Memory B cell (primary cell): ENCODE data around the gene CCDC85C.

ENCODE experiments used
- ATAC-seq: fragments of 150-1000 bp; cut with Tn5 transposase; 2 replicates; pipeline ENCODE4 v1.10.0; 2021; ENCODE audit warnings: low read depth, mild to moderate bottlenecking, moderate library complexity
- DNase-seq, 2 donors: peaks; one replicate each; pipeline ENCODE4 v3.0.0; 2022; ENCODE audit warnings: low spot score in 2 of 2
- H3K27ac Mint-ChIP-seq: one replicate; pipeline ENCODE4 v1.8.0; 2022; ENCODE audit warnings: mild to moderate bottlenecking, moderate library complexity, mixed read lengths
- H3K27me3 Mint-ChIP-seq: one replicate; pipeline ENCODE4 v1.8.0; 2022; ENCODE audit warnings: mixed read lengths
- H3K36me3 Mint-ChIP-seq: one replicate; pipeline ENCODE4 v1.8.0; 2022; ENCODE audit warnings: mild to moderate bottlenecking, mixed read lengths
- H3K4me1 Mint-ChIP-seq: one replicate; pipeline ENCODE4 v1.8.0; 2022; ENCODE audit warnings: mixed read lengths
- H3K4me3 Mint-ChIP-seq: one replicate; pipeline ENCODE4 v1.8.0; 2022; ENCODE audit warnings: mild to moderate bottlenecking, moderate library complexity, mixed read lengths
- H3K9me3 Mint-ChIP-seq: one replicate; pipeline ENCODE4 v1.8.0; 2022; ENCODE audit warnings: mixed read lengths

CCDC85C gene

GRCh38 chr14:99475179-99475578, 128.8 kb downstream of the CCDC85C start:
- Mint-ChIP-seq H3K9me3 (no peaks in the 10 kb centered on the region), H3K36me3 (no peaks in the 10 kb centered on the region), H3K27me3 (no peaks in the 10 kb centered on the region), H3K27ac (no peak overlapping the region), H3K4me1 (peaks cover 28% of the 10 kb centered on the region), H3K4me3 (no peak overlapping the region)
- no peak for ATAC-seq
- DNase-seq, result no peak

GRCh38 chr14:99473458-99473857, 130.5 kb downstream of the CCDC85C start:
- DNase-seq (no peak), ATAC-seq (no peak)
- no peaks in the 10 kb centered on the region for H3K36me3 Mint-ChIP-seq
- no peak overlapping the region for H3K4me3 Mint-ChIP-seq
- no peak overlapping the region for H3K27ac Mint-ChIP-seq
- H3K9me3 Mint-ChIP-seq, result no peaks in the 10 kb centered on the region
- H3K27me3 Mint-ChIP-seq, result no peaks in the 10 kb centered on the region
- peaks cover 26% of the 10 kb centered on the region for H3K4me1 Mint-ChIP-seq

- Mint-ChIP-seq H3K27me3 (no peaks in the 10 kb centered on the region), H3K9me3 (no peaks in the 10 kb centered on the region), H3K36me3 (no peaks in the 10 kb centered on the region), H3K27ac (no peak overlapping the region), H3K4me3 (no peak overlapping the region), H3K4me1 (peaks cover 26% of the 10 kb centered on the region)
- DNase-seq, result no peak
- no peak for ATAC-seq
Observed at GRCh38 chr14:99472937-99473336, 131.1 kb downstream of the CCDC85C start.

- Mint-ChIP-seq H3K4me3 (no peak overlapping the region), H3K36me3 (no peaks in the 10 kb centered on the region)
Observed at GRCh38 chr14:99471731-99472130, 132.3 kb downstream of the CCDC85C start.

GRCh38 chr14:99468836-99469592, 135.0 kb downstream of the CCDC85C start:
- Mint-ChIP-seq H3K36me3 (no peaks in the 10 kb centered on the region), H3K27ac (no peak overlapping the region), H3K4me3 (no peak overlapping the region), H3K4me1 (peaks cover 24% of the 10 kb centered on the region), H3K9me3 (no peaks in the 10 kb centered on the region), H3K27me3 (no peaks in the 10 kb centered on the region)
- ATAC-seq (no peak), DNase-seq (no peak)

More at GRCh38 chr14:99471731-99472130, 132.3 kb downstream of the CCDC85C start:
- peaks cover 26% of the 10 kb centered on the region for H3K4me1 Mint-ChIP-seq
- no peaks in the 10 kb centered on the region for H3K27me3 Mint-ChIP-seq
- no peak overlapping the region for H3K27ac Mint-ChIP-seq
- ATAC-seq (no peak), DNase-seq (no peak)
- no peaks in the 10 kb centered on the region for H3K9me3 Mint-ChIP-seq

- Mint-ChIP-seq H3K4me3 (no peak overlapping the region), H3K27me3 (no peaks in the 10 kb centered on the region), H3K9me3 (no peaks in the 10 kb centered on the region), H3K4me1 (peaks cover 24% of the 10 kb centered on the region), H3K27ac (no peak overlapping the region), H3K36me3 (peaks cover 5% of the 10 kb centered on the region)
- DNase-seq (no peak), ATAC-seq (no peak)
Observed at GRCh38 chr14:99468081-99468480, 135.9 kb downstream of the CCDC85C start.

GRCh38 chr14:99467336-99468078, 136.5 kb downstream of the CCDC85C start:
- Mint-ChIP-seq H3K27me3 (no peaks in the 10 kb centered on the region), H3K4me3 (no peak overlapping the region), H3K36me3 (peaks cover 9% of the 10 kb centered on the region), H3K4me1 (peaks cover 25% of the 10 kb centered on the region), H3K9me3 (no peaks in the 10 kb centered on the region), H3K27ac (no peak overlapping the region)
- no peak for DNase-seq
- ATAC-seq, result no peak

GRCh38 chr14:99466758-99467157, 137.2 kb downstream of the CCDC85C start:
- ATAC-seq, result no peak
- H3K36me3 Mint-ChIP-seq, result peaks cover 16% of the 10 kb centered on the region

GRCh38 chr14:99465288-99465687, 138.7 kb downstream of the CCDC85C start:
- Mint-ChIP-seq H3K36me3 (peaks cover 24% of the 10 kb centered on the region), H3K27me3 (no peaks in the 10 kb centered on the region), H3K4me1 (peaks cover 24% of the 10 kb centered on the region), H3K27ac (no peak overlapping the region), H3K9me3 (no peaks in the 10 kb centered on the region), H3K4me3 (no peak overlapping the region)
- ATAC-seq (no peak), DNase-seq (no peak)

More at GRCh38 chr14:99466758-99467157, 137.2 kb downstream of the CCDC85C start:
- no peaks in the 10 kb centered on the region for H3K9me3 Mint-ChIP-seq
- H3K27ac Mint-ChIP-seq, result no peak overlapping the region
- DNase-seq, result no peak
- peaks cover 29% of the 10 kb centered on the region for H3K4me1 Mint-ChIP-seq
- no peak overlapping the region for H3K4me3 Mint-ChIP-seq
- no peaks in the 10 kb centered on the region for H3K27me3 Mint-ChIP-seq

GRCh38 chr14:99463974-99464373, 140.0 kb downstream of the CCDC85C start:
- H3K27me3 Mint-ChIP-seq, result no peaks in the 10 kb centered on the region
- peaks cover 30% of the 10 kb centered on the region for H3K36me3 Mint-ChIP-seq
- H3K9me3 Mint-ChIP-seq, result no peaks in the 10 kb centered on the region
- no peak overlapping the region for H3K27ac Mint-ChIP-seq
- H3K4me3 Mint-ChIP-seq, result no peak overlapping the region
- ATAC-seq, result no peak
- no peak for DNase-seq
- H3K4me1 Mint-ChIP-seq, result peaks cover 16% of the 10 kb centered on the region

- H3K27me3 Mint-ChIP-seq, result no peaks in the 10 kb centered on the region
- ATAC-seq (no peak), DNase-seq (no peak)
- H3K36me3 Mint-ChIP-seq, result peaks cover 35% of the 10 kb centered on the region
- H3K27ac Mint-ChIP-seq, result no peak overlapping the region
- peaks cover 5% of the 10 kb centered on the region for H3K4me1 Mint-ChIP-seq
- H3K9me3 Mint-ChIP-seq, result no peaks in the 10 kb centered on the region
- H3K4me3 Mint-ChIP-seq, result no peak overlapping the region
Observed at GRCh38 chr14:99462210-99462609, 141.8 kb downstream of the CCDC85C start.

- peaks cover 40% of the 10 kb centered on the region for H3K36me3 Mint-ChIP-seq
Observed at GRCh38 chr14:99461411-99462085, 142.5 kb downstream of the CCDC85C start.

GRCh38 chr14:99460793-99461192, 143.2 kb downstream of the CCDC85C start:
- H3K36me3 Mint-ChIP-seq, result peaks cover 40% of the 10 kb centered on the region
- ATAC-seq, result no peak
- no peaks in the 10 kb centered on the region for H3K27me3 Mint-ChIP-seq
- H3K4me1 Mint-ChIP-seq, result peaks cover 5% of the 10 kb centered on the region
- no peaks in the 10 kb centered on the region for H3K9me3 Mint-ChIP-seq
- H3K27ac Mint-ChIP-seq, result no peak overlapping the region
- H3K4me3 Mint-ChIP-seq, result no peak overlapping the region
- DNase-seq, result no peak

More at GRCh38 chr14:99461411-99462085, 142.5 kb downstream of the CCDC85C start:
- H3K4me3 Mint-ChIP-seq, result no peak overlapping the region
- DNase-seq, result no peak
- peaks cover 5% of the 10 kb centered on the region for H3K4me1 Mint-ChIP-seq
- no peak overlapping the region for H3K27ac Mint-ChIP-seq
- no peaks in the 10 kb centered on the region for H3K9me3 Mint-ChIP-seq
- no peak for ATAC-seq
- no peaks in the 10 kb centered on the region for H3K27me3 Mint-ChIP-seq

GRCh38 chr14:99459481-99460100, 144.4 kb downstream of the CCDC85C start:
- Mint-ChIP-seq H3K36me3 (peaks cover 45% of the 10 kb centered on the region), H3K4me1 (peaks cover 5% of the 10 kb centered on the region), H3K27me3 (no peaks in the 10 kb centered on the region), H3K9me3 (no peaks in the 10 kb centered on the region), H3K27ac (no peak overlapping the region), H3K4me3 (no peak overlapping the region)
- DNase-seq (no peak), ATAC-seq (no peak)
